ENCODE data around the gene ANTKMT.

The ANTKMT gene

DNA sequence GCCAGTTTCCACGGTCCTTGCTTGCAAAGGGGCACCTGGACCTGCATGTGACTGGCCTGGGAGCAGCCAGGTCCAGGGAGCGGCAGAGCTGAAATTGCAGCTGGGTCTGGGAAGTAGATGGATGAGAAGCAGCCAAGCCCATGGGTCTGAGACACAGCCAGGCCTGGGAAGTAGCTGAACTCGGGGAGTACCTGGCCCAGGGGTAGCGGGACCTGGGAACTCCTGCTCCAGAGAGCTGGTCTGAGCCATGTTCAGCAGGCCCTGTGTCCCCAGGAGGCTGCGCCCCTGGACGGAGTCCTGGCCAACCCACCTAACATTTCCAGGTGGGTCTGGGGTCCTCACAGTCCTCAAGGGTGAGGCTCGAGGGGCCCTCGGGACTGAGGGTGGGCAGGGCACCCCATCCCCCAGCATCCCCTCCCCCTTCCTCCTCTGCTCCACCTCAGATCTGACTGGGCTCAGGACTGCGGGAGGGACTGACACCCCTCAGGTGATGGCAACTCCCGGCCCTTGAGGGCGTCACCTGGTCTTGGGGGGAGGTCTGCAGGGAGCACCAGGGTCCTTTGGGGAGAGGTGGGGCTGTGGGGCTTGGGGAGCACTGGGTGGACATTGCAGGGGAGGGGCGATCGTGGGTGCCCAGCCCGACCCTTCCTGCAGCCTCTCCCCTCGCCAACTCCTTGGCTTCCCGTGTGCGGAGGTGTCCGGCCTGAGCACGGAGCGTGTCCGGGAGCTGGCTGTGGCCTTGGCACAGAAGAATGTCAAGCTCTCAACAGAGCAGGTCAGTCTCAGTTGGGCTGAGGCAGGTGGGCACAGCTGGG is 42.6 kb downstream of the ANTKMT start:
- TF ChIP-seq, protein P1, sequence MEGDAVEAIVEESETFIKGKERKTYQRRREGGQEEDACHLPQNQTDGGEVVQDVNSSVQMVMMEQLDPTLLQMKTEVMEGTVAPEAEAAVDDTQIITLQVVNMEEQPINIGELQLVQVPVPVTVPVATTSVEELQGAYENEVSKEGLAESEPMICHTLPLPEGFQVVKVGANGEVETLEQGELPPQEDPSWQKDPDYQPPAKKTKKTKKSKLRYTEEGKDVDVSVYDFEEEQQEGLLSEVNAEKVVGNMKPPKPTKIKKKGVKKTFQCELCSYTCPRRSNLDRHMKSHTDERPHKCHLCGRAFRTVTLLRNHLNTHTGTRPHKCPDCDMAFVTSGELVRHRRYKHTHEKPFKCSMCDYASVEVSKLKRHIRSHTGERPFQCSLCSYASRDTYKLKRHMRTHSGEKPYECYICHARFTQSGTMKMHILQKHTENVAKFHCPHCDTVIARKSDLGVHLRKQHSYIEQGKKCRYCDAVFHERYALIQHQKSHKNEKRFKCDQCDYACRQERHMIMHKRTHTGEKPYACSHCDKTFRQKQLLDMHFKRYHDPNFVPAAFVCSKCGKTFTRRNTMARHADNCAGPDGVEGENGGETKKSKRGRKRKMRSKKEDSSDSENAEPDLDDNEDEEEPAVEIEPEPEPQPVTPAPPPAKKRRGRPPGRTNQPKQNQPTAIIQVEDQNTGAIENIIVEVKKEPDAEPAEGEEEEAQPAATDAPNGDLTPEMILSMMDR (conservative IDR thresholded peaks at IDR 0.05), result no peak
- H3K27ac ChIP-seq, result no peak overlapping the region

DNA sequence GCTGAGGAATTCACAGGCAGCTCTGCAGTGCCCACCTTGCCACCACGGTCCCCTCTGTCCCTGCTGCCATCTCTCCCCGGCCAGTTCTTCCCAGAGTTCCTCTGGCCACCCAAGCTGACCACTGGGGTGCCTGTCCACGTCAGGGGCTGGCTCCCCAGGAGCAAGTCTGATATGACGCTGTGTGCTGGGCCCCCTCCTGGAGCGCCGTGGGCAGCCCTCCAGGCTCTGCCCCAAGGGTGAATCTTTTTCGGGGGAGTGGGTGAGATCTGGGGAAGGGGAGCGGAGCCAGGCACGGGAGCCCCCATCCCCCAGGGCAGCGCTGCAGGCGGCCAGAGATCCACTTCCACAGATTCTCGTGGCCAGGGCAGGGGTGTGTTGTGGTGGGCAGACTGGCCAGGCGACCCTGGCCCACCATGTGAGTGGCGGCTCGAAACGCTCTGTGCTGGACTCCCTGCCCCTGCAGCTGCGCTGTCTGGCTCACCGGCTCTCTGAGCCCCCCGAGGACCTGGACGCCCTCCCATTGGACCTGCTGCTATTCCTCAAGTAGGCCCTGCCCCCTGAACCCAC is 43.3 kb downstream of the ANTKMT start:
- TF ChIP-seq, protein P1 (conservative IDR thresholded peaks at IDR 0.05), result no peak
- no peak overlapping the region for H3K27ac ChIP-seq

DNA sequence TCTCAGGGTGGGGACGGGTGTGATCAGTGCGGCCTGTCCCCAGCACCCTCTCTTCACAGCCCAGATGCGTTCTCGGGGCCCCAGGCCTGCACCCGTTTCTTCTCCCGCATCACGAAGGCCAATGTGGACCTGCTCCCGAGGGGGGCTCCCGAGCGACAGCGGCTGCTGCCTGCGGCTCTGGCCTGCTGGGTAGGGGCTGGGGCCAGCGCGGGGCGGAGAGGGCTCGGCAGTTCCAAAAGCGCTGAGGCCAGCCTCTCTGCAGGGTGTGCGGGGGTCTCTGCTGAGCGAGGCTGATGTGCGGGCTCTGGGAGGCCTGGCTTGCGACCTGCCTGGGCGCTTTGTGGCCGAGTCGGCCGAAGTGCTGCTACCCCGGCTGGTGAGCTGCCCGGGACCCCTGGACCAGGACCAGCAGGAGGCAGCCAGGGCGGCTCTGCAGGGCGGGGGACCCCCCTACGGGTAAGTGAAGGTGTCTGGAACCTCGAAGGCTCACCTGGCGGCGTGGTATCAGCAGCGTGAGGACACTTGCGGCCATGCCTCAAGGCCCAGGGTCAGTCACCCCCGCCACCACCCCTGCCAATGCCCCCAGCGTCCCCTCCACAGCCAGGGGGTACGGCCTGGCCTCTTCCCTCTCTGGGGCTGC is 44.0 kb downstream of the ANTKMT start:
- TF ChIP-seq, protein P1 (conservative IDR thresholded peaks at IDR 0.05), result no peak
- H3K27ac ChIP-seq, result no peak overlapping the region

DNA sequence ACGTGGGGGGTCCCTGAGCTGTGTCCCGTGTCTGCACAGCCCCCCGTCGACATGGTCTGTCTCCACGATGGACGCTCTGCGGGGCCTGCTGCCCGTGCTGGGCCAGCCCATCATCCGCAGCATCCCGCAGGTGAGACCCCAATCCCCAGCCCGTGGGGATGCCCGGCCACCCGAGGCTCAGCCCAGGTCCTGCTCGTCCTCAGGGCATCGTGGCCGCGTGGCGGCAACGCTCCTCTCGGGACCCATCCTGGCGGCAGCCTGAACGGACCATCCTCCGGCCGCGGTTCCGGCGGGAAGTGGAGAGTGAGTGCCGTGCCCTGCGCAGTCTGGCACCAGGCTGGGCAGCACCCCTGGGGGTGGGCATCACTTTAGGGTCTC is 44.5 kb downstream of the ANTKMT start:
- TF ChIP-seq, protein P1 (conservative IDR thresholded peaks at IDR 0.05), result no peak
- no peak overlapping the region for H3K27ac ChIP-seq

DNA sequence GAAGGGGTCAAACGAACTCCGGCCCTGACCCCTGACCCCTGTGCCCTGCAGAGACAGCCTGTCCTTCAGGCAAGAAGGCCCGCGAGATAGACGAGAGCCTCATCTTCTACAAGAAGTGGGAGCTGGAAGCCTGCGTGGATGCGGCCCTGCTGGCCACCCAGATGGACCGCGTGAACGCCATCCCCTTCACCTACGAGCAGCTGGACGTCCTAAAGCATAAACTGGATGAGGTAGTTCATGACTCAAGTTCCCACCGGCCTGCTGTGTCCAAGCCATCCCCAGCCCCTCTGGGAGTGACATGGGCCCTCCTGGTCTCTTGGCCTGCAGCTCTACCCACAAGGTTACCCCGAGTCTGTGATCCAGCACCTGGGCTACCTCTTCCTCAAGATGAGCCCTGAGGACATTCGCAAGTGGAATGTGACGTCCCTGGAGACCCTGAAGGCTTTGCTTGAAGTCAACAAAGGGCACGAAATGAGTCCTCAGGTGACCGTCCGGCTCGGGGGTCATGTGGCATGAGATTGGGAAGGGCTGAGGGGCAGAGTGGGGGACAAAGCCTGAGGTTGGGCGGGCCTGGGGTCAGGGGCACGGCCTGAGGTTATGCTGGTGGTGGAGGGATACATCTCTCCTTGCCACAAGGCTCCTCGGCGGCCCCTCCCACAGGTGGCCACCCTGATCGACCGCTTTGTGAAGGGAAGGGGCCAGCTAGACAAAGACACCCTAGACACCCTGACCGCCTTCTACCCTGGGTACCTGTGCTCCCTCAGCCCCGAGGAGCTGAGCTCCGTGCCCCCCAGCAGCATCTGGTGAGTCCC is 45.3 kb downstream of the ANTKMT start:
- H3K27ac ChIP-seq, result no peak overlapping the region
- TF ChIP-seq, protein P1 (conservative IDR thresholded peaks at IDR 0.05), result no peak

DNA sequence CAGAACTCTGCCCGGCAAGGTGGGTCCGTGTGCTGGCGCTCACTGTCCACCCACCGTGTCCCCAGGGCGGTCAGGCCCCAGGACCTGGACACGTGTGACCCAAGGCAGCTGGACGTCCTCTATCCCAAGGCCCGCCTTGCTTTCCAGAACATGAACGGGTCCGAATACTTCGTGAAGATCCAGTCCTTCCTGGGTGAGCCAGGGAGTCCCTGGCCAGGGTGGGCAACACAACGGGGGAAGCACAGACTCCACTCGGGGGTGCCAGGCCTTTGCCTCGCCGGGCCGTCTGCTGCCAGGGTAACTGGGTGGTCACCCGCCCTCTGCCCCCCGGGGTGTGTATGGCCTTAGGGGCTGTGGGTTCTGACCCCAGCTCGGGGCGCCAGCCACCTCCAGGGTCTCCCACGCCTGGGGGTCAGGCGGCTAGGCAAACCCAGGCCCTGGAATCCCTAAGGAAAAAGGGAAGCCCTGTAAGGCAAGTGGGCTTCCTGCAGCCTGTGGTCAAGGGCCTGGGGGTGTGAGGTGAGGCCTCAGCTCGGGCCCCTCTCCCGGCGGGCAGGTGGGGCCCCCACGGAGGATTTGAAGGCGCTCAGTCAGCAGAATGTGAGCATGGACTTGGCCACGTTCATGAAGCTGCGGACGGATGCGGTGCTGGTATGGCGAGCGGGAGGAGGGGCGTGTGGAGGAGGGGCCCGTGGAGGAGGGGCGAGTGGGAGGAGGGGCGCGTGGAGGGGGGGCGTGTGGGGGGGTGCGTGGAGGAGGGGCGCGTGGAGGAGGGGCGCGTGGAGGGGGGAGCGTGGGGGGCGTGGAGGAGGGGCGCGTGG is 46.1 kb downstream of the ANTKMT start:
- H3K27ac ChIP-seq, result no peak overlapping the region
- TF ChIP-seq, protein P1 (conservative IDR thresholded peaks at IDR 0.05), result no peak
